NCI-H1436 (cell line): ENCODE results near the gene BEND7.
"Not testable (repeated sequence)": the region's sequence is repeated elsewhere in the genome, so short reads cannot be mapped to it uniquely, and the experiment has no call there.

Source experiments
- DNase-seq: peaks from one replicate; lab custom pipeline; 2025; lab: John Stamatoyannopoulos, UW

The BEND7 gene

DNA sequence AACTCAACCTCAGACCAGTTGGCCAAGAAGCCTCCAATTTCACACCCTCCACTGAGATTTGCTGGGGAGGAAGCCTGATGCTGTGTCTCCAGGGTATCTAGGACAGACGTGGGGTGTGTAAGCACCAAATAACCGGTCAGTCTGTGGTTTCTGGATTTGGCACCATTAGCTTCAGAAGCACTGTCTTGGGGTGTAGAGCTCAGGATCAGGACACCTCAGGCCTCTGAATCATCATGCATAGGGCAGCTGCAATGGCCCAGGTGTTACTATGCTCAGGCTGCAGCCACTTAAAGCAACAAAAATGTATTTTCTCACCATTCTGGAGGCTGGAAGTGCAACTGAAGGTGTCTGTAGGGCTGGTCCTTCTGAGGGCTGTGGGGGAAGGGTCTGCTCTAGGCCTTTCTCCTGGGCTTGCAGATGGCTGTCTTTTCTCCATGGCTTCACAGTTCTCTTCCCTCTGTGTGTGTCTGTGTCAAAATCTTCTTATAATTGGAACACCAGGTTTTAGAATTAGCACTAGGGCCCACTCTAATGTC is 107.4 kb downstream of the BEND7 start:
- no peak for DNase-seq

DNA sequence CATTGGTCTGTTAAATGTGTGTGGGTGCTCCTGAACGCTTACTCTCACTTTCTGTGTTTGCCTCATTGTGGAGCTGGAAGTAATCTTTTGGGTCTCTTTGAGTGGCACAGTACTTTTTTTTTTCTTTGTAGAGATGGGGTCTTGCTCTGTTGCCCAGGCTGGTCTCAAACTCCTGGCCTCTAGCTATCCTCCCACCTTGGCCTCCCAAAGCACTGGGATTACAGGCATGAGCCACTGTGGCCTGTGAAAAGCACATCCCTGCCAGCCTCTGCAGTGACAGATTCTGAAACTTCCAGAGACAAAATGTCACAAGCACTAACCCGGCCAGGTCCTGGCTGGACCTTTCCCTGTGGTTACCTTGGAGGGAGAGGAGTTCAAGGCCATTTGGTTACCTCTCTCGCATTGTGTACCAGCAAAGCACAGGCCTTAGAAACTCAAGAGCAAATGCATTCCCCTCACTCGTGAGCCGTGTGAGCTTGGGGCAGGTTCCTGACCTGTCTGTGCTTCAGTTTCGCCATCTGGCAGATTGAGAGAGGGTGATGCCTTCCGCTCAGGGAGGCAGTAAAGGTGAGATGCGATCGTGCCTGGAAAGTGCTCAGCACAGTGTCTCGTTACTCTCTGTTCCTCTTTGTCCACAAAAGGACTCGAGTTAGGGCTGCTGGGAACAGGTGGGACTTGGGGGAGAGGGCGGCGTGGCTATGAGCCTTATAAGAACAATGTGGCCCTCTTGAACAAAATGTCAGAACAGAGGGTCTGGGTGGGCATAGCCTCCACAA is 108.1 kb downstream of the BEND7 start:
- DNase-seq = no peak

DNA sequence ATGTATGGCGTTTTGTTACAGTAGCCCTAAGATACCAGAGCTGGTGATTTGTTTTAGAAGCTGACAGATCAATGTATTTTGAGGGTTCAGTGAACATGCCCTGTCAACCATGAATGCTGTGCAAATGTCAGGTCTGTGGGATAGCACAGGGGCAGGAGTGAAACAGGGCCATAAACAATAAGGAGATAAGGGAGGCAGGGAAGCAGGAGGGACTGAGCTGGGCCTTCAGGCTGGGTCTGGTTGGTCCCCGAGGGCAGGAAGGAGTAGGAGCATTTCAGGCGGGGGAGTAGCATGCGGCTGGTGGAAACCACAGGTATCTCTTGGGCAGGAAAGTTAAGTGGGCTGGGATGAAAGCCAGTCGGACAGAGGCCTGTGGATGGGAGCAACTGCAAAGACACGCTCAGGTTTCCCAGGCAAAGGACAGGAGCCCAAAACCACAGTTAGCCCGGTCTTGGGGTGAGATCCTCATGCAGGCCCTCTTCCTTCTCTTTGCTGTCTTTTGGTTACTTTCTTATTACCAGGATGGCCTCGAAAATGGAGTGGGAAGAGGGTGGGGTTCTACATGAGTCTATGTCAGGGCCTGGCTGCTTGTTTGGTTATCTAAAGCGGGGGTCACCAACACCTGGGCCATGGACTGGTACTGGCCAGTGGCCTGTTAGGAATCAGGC is 111.2 kb downstream of the BEND7 start:
- no peak for DNase-seq

DNA sequence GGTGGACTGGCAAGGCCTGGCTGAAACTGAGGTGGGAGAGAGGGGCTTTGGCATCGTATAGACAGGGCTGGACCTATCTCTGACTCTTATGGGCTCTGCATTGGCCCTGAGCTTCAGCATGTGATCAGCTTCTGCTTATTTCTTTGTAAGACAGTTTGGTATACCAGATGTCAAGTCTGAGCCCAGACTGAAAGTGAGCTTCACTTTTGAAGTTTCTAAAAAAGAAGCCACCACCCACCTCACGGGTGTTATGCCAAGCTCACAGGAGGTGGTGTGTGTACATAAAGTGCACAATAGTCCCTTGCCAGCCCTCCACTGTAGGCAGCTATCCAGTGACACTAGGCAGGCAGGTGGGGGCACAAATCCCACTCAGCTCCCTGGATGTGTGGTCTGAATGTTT is 112.1 kb downstream of the BEND7 start:
- no peak for DNase-seq

DNA sequence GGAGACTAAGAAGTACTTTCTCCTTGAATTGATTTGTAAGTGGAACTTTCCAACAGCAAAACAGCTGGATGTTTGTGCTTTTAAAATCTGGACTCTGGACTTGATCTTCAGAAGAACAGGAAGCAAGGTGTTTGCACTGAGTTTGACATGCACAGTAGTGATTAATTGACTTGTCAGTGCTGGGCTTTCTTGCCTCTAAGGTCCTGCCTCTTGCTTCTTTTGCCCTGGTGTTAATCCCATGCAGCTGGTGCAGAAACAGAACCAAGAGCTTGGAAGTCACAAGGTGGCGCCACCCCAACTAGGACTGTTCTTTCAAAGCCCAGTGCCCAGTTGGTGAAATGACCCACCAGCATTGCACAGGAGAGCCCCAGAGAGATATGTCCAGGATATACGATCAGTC is 114.0 kb downstream of the BEND7 start:
- DNase-seq = no peak

DNA sequence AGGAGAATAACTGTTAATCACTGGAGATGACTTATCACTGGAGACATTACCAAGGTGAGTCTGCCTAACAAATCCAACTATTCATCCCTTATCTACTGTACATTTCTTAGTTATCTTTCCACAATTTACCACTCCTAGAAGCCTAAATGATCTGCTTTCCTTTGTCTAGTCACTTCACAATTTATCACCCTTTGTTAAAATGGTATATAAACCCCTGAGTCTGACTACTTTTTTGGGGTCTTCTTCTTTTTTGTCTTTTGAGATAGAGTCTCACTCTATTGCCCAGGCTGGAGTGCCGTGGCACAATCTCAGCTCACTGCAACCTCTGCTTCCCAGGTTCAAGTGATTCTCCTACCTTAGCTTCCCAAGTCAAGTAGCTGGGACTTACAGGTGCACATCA is 114.7 kb downstream of the BEND7 start:
- no peak for DNase-seq

DNA sequence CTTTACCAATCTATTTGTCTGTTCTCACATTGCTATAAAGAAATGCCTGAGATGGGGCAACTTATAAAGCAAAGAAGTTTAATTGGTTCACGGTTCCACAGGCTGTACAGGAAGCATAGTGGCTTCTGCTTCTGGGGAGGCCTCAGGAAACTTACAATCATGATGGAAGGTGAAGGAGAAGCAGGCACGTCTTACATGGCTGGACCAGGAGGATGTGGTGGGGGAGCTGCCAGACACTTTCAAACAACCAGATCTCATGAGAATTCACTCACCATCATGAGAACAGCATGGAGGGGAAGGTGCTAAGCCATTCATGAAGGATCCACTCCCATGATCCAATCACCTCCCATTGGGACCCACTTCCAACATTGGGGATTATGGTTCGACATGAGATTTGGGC is 115.9 kb downstream of the BEND7 start:
- DNase-seq = no peak

DNA sequence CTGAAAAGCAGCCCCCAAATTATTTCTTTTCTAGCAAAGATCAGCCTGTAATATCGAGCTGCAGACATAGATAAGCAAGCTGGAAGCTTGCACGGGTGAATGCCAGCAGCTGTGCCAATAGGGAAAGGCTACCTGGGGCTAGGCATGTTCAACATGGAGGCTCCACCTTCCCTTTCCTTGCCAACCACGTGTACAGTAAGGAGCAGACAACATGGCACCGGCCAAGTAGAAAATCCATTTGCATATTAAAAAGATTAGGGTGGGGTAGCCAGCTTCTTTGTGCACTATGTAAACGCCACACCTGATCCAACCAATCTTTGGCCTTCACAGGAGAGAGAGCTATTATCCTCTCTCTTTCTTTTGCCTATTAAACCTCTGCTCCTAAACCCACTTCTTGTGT is 124.0 kb downstream of the BEND7 start:
- DNase-seq = no peak

DNA sequence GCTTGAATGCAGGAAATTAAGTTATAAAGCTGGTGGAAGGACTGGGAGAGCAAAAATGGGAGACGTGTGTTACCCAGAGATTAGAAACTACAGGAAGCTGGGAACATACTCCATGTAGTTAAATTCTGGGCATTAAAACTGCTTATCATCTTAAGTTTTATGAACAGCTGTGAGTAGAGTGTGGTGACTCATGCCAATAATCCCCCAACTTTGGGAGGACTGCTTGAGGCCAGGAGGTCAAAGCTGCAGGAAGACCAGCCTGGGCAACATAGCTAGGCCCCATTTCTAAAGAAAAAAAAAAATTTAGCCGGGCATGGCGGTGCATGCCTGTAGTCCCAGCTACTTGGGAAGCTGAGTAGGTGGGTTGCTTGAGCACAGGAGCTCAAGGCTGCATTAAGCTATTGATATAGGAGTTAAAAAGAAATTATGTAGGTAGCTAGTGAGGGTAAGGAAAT is 124.5 kb downstream of the BEND7 start:
- DNase-seq = no peak

DNA sequence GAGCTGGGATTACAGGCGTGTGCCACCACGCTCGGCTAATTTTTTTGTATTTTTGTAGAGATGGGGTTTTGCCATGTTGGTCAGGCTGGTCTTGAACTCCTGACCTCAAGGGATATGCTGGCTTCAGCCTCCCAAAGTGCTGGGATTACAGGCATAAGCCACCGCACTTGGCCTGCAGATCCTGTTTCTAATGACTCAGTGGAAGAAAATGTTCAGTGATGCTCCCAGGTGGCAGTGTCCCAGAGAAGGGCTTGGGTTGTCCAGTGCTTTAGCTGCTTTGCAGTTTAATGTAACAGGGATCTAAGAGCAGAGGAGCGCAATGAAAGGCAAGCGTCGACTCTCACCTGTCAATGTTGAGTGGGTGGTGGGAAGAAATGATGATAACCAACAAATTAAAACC is 125.4 kb downstream of the BEND7 start:
- DNase-seq = not testable (repeated sequence)

DNA sequence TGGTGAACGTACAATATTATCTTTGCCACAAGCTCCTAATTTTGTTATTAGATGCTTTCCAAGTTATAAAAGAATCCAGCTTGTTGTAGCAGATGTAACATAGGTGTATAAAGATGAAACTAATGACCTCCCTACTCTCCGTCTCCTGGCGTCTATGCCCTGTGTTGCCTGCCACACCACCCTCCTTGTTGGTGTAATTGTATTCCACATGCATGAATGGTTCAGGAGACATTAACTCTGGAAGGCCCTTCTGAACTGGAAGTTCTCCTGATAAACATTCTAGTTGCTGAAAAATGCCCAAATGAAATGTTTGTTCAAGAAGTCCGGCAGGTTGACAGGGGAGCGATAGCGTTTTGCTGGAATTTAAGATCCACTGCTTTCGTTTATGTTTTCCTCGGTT is 126.8 kb downstream of the BEND7 start:
- no peak for DNase-seq

DNA sequence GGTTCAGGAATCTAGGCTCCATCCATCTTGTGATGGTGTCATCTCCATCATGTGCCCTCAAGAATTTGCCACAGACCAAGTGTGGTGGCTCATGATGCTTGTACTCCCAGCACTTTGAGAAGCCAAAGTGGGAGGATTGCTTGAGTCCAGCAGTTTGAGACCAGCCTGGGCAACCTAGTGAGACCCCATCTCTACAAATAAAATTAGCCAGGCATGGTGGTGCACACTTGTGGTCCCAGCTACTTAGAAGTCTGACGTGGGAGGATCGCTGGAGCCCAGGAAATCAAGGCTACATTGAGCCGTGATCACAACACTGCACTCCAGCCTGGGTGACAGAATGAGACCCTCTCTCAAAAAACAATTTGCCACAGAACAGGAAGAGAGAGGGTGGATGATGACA is 127.7 kb downstream of the BEND7 start:
- no peak for DNase-seq

DNA sequence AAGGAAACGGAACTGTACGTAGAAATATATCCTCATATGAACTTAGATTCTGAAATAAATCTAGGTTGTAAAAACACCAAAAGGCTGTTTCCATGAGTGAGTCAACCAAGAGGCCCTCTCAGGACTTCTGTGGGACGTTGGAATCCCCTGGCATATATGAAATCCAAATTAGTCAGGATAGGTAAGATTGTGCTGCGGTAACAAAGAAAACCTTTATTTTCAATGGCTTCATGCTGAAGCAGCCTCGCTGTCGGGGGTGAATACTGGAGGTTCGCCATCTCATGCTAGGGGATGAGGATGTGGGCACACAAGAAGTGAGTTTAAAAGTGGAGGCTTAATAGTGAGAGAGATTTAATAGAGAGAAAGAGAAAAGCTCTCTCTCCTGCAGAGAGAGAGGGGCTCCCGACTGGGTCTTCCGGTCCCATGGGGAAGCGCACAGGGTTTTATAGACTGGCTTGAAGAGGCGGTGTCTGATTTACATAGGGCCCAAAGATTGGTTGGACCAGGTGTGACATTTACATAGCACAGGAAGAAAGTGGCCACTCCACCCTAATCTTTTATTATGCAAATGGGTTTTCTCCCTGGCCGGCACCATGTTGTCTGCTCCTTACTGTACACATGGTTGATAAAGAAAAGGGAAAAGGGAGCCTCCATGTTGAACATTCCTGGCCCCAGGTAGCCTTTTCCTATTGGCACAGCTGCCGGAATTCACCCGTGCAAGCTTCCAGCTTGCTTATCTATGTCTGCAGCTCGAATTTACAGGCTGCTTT is 128.4 kb downstream of the BEND7 start:
- no peak for DNase-seq

DNA sequence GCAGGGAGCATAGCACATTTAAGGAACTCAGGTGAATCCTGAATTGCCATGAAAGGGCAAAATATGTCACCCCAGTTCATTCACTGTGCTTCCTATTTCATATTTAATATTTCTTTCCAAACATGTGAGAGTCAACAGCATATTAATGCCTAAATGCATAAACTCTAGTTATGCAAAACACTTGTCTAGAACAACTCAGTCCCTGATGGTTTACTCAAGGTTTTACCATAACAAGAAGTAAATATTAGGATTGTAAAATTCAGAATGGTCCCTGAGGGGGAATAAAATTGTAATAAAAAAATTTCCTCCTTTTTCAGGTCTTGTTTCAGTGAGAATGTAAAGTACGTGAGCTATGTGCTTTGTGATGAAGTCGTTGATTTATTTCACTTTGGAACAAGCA is 129.1 kb downstream of the BEND7 start:
- no peak for DNase-seq

DNA sequence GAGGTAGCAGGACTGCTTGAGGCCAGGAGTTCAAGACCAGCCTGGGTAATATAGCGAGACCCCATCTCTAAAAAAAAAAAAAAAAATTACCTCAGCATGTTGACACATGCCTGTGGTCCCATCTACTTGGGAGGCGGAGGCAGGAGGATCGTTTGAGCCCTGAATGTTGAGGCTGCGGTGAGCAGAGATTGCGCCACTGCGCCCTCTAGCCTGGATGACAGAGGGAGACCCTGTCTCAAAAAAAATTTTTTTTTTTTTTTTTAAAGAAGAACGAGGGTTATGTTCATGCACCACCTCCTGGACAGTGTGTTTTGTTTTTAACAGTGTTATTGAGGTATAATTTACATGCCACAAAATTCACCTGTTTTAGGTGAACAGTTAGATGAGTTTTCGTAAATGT is 129.6 kb downstream of the BEND7 start:
- no peak for DNase-seq

DNA sequence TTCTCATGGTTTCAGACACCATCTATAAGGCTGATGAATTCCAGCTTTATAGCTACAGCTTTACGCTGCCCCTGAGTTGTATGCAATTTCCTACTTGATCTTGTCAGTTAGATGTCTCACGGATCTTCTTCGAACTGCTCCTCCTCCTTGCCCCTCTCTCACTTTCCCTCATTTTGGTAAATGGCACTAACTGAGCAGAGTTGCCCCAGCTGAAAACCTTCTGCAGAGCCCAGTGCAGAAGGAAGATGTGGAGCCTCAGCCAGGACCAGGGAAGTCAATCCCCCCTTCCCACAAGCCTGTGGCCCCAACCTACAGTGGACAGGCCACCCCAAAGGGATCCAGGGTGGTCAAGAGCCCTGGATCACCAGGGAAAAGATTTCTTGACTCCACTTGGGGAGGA is 131.8 kb downstream of the BEND7 start:
- DNase-seq = no peak

DNA sequence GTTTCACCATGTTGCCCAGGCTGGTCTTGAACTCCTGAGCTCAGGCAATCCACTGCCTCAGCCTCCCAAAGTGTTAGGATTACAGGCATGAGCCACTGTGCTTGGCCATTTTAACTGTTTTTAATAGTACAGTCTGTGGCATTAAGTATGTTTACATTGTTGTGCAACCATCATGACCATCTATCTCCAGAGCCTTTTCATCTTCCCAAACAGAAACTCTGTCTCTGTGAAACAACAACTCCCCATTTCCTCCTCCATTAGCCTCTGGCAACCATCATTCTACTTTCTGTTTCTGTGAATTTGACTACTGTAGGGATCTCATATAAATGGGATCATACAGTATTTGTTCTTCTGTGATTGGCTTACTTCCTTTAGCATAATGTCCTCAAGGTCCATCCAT is 132.4 kb downstream of the BEND7 start:
- no peak for DNase-seq

DNA sequence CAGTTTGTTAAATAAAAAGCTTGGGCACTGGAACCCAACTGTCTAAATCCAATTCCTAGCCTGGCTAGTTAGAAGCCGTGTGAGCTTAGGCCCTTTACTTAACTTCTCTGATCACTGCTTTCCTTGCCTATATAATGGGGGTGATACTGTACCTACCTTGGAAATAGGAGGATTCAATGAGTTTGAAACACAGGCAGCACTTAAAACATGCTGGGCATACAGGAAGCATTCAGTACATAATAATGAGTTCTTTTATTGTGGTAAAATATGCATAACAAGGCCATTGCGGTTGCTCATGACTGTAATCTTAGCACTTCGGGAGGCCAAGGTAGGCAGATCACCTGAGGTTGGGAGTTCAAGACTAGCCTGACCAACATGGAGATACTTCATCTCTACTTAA is 133.3 kb downstream of the BEND7 start:
- DNase-seq = no peak

DNA sequence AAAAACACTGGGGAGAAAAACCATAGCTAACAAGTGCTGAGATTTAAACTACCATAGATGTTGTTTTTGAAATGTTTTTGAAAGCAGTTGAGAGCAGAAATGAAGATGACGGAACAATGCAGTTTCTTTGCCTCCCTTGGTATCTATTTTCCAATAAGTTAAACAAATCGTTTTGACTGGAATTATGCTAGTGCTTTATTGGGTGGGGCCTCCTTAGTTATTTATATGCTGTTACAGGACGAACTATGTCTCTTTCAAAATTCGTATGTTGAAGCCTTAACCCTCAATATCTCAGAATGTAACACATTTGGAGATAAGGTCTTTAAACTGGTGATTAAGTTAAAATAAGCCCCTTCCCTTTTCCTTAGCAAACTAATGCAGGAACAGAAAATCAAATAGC is 135.2 kb downstream of the BEND7 start:
- DNase-seq = no peak

DNA sequence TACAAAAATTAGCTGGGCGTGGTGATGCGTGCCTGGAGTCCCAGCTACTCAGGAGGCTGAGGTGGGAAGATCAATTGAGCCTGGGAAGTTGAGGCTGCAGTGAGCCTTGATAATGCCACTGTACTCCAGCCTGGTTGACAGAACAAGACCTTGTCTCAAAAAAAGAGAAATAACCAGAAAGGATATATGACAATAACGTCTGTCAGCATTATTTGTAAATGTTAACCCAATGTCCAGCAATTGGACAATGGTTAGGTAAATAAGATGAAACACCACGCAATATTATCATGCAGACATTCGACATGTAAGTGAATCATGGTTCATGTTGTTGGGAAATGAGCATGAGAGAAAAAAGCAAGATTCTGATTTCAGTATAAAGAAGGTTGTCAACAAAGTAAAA is 136.1 kb downstream of the BEND7 start:
- no peak for DNase-seq
